H1 (cell line): ENCODE measurements around the gene PPM1L. TPM values are rescaled to one million over a fixed set of nuclear protein-coding genes. Genes with fewer than 3 reads are reported as not detected.

Source experiments
- CTCF ChIA-PET: fragments of 300-600 bp; sonication (Branson Sonifier 250); formaldehyde crosslinking; loops from one replicate; lab custom pipeline; 2021; ENCODE audit not compliant: partially characterized antibody; lab: Charles Lee
- POLR2A ChIA-PET: fragments of 300-600 bp; sonication (Branson Sonifier 250); formaldehyde crosslinking; loops from one replicate; lab custom pipeline; 2021; ENCODE audit warnings: inconsistent platforms; ENCODE audit not compliant: partially characterized antibody; lab: Charles Lee
- DNase-seq, 2 experiments: peaks; one replicate each; pipeline versions ENCODE4 v3.0.0 to v3.0.0-alpha.2; 2010 to 2022; ENCODE audit warnings: low spot score in 2 of 2, low read depth in 1 of 2, mixed read lengths in 1 of 2
- FAIRE-seq: peaks from 2 replicates; lab custom pipeline; 2011; peaks lifted over from hg19 to GRCh38; lab: Jason Lieb, UNC
- H2AFZ ChIP-seq: 2 replicates; pipeline ENCODE4 v1.8.1; 2012; ENCODE audit warnings: low read length, inconsistent platforms
- H2AK5ac ChIP-seq: 2 replicates; pipeline ENCODE4 v1.6.1; 2013; ENCODE audit warnings: low read depth, low read length
- H2BK120ac ChIP-seq: replicated peaks from 2 replicates; pipeline ENCODE3; 2013; ENCODE audit warnings: low read depth, low read length, inconsistent platforms
- H2BK12ac ChIP-seq: 2 replicates; pipeline ENCODE4 v1.6.1; 2013; ENCODE audit warnings: low read depth, low read length
- H2BK15ac ChIP-seq: 2 replicates; pipeline ENCODE4 v1.6.1; 2013; ENCODE audit warnings: low read length
- H2BK20ac ChIP-seq: 2 replicates; pipeline ENCODE4 v1.6.1; 2013; ENCODE audit warnings: low read length
- H2BK5ac ChIP-seq: 2 replicates; pipeline ENCODE4 v1.6.1; 2013; ENCODE audit warnings: low read depth, low read length
- H3K14ac ChIP-seq: 2 replicates; pipeline ENCODE4 v1.6.1; 2013; ENCODE audit warnings: inconsistent platforms; ENCODE audit not compliant: insufficient read length
- H3K18ac ChIP-seq: 2 replicates; pipeline ENCODE4 v1.6.1; 2013; ENCODE audit warnings: low read length; ENCODE audit errors: extremely low read depth
- H3K23ac ChIP-seq: 2 replicates; pipeline ENCODE4 v1.6.1; 2013; ENCODE audit warnings: inconsistent platforms; ENCODE audit not compliant: insufficient read length
- H3K23me2 ChIP-seq: 2 replicates; pipeline ENCODE4 v1.6.1; 2013; ENCODE audit warnings: low read depth, low read length
- H3K27ac ChIP-seq: 2 replicates; pipeline ENCODE4 v1.6.1; 2011; ENCODE audit warnings: low read depth, low read length, inconsistent platforms
- H3K27me3 ChIP-seq, 4 experiments: replicated peaks in 1 of 4; 1 replicate in 1 of 4; 2 replicates in 3 of 4; pipeline versions ENCODE4 v1.6.1 to v1.8.1; 2011 to 2013; ENCODE audit warnings: low read length in 3 of 4, mild to moderate bottlenecking in 3 of 4, inconsistent platforms in 2 of 4, mixed read lengths in 2 of 4, moderate library complexity in 1 of 4; ENCODE audit not compliant: control insufficient read depth in 3 of 4, insufficient read depth in 3 of 4; ENCODE audit errors: extremely low read depth in 1 of 4
- H3K36me3 ChIP-seq, 4 experiments: 2 replicates each; pipeline versions ENCODE4 v1.6.1 to v1.8.1; 2011 to 2013; ENCODE audit warnings: mild to moderate bottlenecking in 4 of 4, low read length in 3 of 4, moderate library complexity in 2 of 4, control low read depth in 1 of 4, inconsistent platforms in 1 of 4; ENCODE audit not compliant: insufficient read depth in 4 of 4, control insufficient read depth in 2 of 4
- H3K4ac ChIP-seq: replicated peaks from 2 replicates; pipeline ENCODE3; 2013; ENCODE audit warnings: low read length, low read depth, mixed read lengths, inconsistent platforms; ENCODE audit not compliant: insufficient read length
- H3K4me1 ChIP-seq, 4 experiments: replicated peaks in 1 of 4; 1 replicate in 1 of 4; 2 replicates in 3 of 4; pipeline versions ENCODE4 v1.6.1 to v1.8.1; 2011 to 2013; ENCODE audit warnings: low read length in 3 of 4, inconsistent platforms in 2 of 4, mixed read lengths in 1 of 4; ENCODE audit not compliant: insufficient read depth in 4 of 4, control insufficient read depth in 3 of 4
- H3K4me2 ChIP-seq, 2 experiments: 2 replicates each; pipeline versions ENCODE4 v1.6.1 to v1.8.1; 2011 to 2013; ENCODE audit warnings: low read depth in 2 of 2, low read length in 2 of 2, control low read depth in 1 of 2, inconsistent platforms in 1 of 2, mild to moderate bottlenecking in 1 of 2; ENCODE audit not compliant: insufficient read depth in 1 of 2
- H3K4me3 ChIP-seq, 4 experiments: fragments of 200-600, 300-600 bp in 1 of 4; sonication (generic), shearing (Covaris generic), sonication (Bioruptor Twin) in 1 of 4; 2 replicates each; pipeline versions ENCODE4 v1.5.1 to v1.8.1; 2011 to 2016; ENCODE audit warnings: low read length in 4 of 4, low read depth in 3 of 4, control low read depth in 2 of 4, inconsistent platforms in 2 of 4, mild to moderate bottlenecking in 2 of 4, mixed read lengths in 1 of 4, moderate library complexity in 1 of 4; ENCODE audit not compliant: insufficient read depth in 2 of 4; ENCODE audit errors: extremely low read depth in 1 of 4
- H3K56ac ChIP-seq: replicated peaks from 2 replicates; pipeline ENCODE3; 2013; ENCODE audit warnings: low read depth, mild to moderate bottlenecking, mixed read lengths, low read length, inconsistent platforms; ENCODE audit not compliant: insufficient read length
- H3K79me1 ChIP-seq: 2 replicates; pipeline ENCODE4 v1.6.1; 2013; ENCODE audit warnings: low read depth, low read length, control low read depth
- H3K79me2 ChIP-seq, 2 experiments: 2 replicates each; pipeline versions ENCODE4 v1.6.1 to v1.8.1; 2012 to 2013; ENCODE audit warnings: low read length in 2 of 2, mild to moderate bottlenecking in 2 of 2, inconsistent platforms in 1 of 2; ENCODE audit not compliant: insufficient read depth in 2 of 2, control insufficient read depth in 1 of 2
- H3K9ac ChIP-seq, 4 experiments: replicated peaks in 1 of 4; 1 replicate in 1 of 4; 2 replicates in 3 of 4; pipeline versions ENCODE4 v1.6.1 to v1.8.1; 2011 to 2013; ENCODE audit warnings: low read depth in 3 of 4, low read length in 3 of 4, control low read depth in 2 of 4, mild to moderate bottlenecking in 2 of 4, moderate library complexity in 2 of 4, inconsistent platforms in 1 of 4; ENCODE audit errors: extremely low read depth in 1 of 4
- H3K9me3 ChIP-seq, 2 experiments: 2 replicates each; pipeline versions ENCODE4 v1.6.1 to v1.8.1; 2012 to 2013; ENCODE audit warnings: mild to moderate bottlenecking in 2 of 2, moderate library complexity in 2 of 2, control low read depth in 1 of 2, inconsistent platforms in 1 of 2, low read depth in 1 of 2, low read length in 1 of 2, mixed read lengths in 1 of 2; ENCODE audit not compliant: insufficient read depth in 2 of 2
- H4K20me1 ChIP-seq, 2 experiments: replicated peaks in 1 of 2; 2 replicates each; pipeline versions ENCODE3 to v1.8.1; 2011 to 2013; ENCODE audit warnings: inconsistent platforms in 2 of 2, low read length in 2 of 2, mild to moderate bottlenecking in 1 of 2; ENCODE audit not compliant: insufficient read depth in 2 of 2, control insufficient read depth in 1 of 2
- H4K5ac ChIP-seq: 2 replicates; pipeline ENCODE4 v1.6.1; 2013; ENCODE audit warnings: low read length, low read depth, mixed read lengths, inconsistent platforms; ENCODE audit not compliant: insufficient read length
- H4K8ac ChIP-seq: 2 replicates; pipeline ENCODE4 v1.8.0; 2013; ENCODE audit warnings: mild to moderate bottlenecking, moderate library complexity, low read length, inconsistent platforms; ENCODE audit not compliant: insufficient read depth; ENCODE audit errors: extremely low read depth
- H4K91ac ChIP-seq: replicated peaks from 2 replicates; pipeline ENCODE3; 2013; ENCODE audit warnings: low read length, mixed read lengths, inconsistent platforms; ENCODE audit not compliant: insufficient read length
- HDAC2 ChIP-seq, 2 experiments: fragments of 300-600 bp in 1 of 2; sonication (generic) in 1 of 2; IDR thresholded peaks; 2 replicates each; pipeline ENCODE4 v1.6.1; 2011 to 2012; ENCODE audit warnings: low read depth in 2 of 2, low read length in 2 of 2, mild to moderate bottlenecking in 2 of 2, moderate library complexity in 2 of 2, borderline replicate concordance in 1 of 2, inconsistent platforms in 1 of 2
- PHF8 ChIP-seq: fragments of 200-600 bp; sonication (generic); conservative IDR thresholded peaks from 2 replicates; pipeline ENCODE4 v1.7.1; 2012; ENCODE audit warnings: low read depth, mild to moderate bottlenecking, inconsistent platforms, low read length, moderate library complexity
- TAF7 ChIP-seq: optimal IDR thresholded peaks from 2 replicates; pipeline ENCODE3; 2011; ENCODE audit warnings: low read depth, mild to moderate bottlenecking, inconsistent platforms, low read length, moderate library complexity, borderline replicate concordance
- TBP ChIP-seq: IDR thresholded peaks from 2 replicates; pipeline ENCODE4 v1.6.1; 2011; ENCODE audit warnings: low read depth, low read length, improper control_type of control experiment
- ZNF274 ChIP-seq: IDR thresholded peaks from 2 replicates; pipeline ENCODE4 v1.7.0; 2012; ENCODE audit warnings: low read length, borderline replicate concordance; ENCODE audit errors: extremely low read depth
- WGBS, 2 experiments: shearing (Covaris generic) in 1 of 2; methylation state at CpG; one replicate each; pipeline versions ENCODE4 v1.1.6 to v1.1.7; 2013 to 2015; ENCODE audit warnings: low lambda C conversion rate in 2 of 2, mixed read lengths in 2 of 2, inconsistent platforms in 1 of 2, low coverage in 1 of 2, missing lambda C conversion rate in 1 of 2; ENCODE audit not compliant: insufficient replicate concordance in 2 of 2, insufficient coverage in 1 of 2, insufficient read length in 1 of 2; ENCODE audit errors: extremely low coverage in 1 of 2, missing lambda C conversion rate in 1 of 2; 5-methylcytosine and 5-hydroxymethylcytosine counted together
- polyA plus RNA-seq, 7 experiments: library from polyadenylated mRNA; depleted of rRNA in 3 of 7; stranded (reverse) in 5 of 7; unstranded in 2 of 7; fragments of >200 nt in 5 of 7; fragments of 200-250 nt in 2 of 7; gene quantifications; 1 replicate in 5 of 7; 2 replicates in 1 of 7; 4 replicates in 1 of 7; pipeline versions ENCODE4 v1.2.1 to v1.2.3, GENCODE V29; 2011 to 2013; ENCODE audit warnings: missing spikeins in 2 of 7, mixed read lengths in 2 of 7
- total RNA-seq: library from RNA; stranded (reverse); fragmentation: NEBNext Ultra II Directional; extraction: Animal tissue kit (Norgen Biotek cat#: 25700); gene quantifications from 2 replicates; pipeline ENCODE4 v1.2.1, GENCODE V29; 2021

PPM1L gene
- total and polyA plus RNA-seq, 2 of the 8 experiments (the other 6 are each of a cell fraction or from before 2014, with no cell fraction given): 2.8 to 18.1 TPM

DNA sequence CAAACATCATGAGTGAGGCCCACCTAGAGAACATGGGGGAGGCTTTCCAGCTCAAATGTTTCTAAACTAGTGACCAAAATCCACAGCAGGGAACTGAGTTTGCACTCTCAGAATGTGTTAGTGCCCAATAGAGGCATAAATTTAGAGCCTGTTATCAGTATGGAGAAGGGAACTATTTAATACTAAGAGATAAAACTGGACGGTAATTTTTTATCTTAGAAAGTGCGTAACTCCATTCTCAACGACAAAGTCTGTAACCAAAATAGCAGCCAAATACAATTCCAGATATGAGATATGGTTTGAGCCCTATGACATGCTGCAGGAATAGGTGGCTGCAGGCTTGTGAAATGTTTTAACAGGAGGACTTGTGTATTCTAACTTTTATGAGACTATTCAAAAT lies 345.6 kb downstream of the PPM1L start:
- TF ChIP-seq TBP (no peak), ZNF274 (no peak), PHF8 (no peak), TAF7 (no peak), HDAC2 (IDR thresholded peaks at IDR 0.05; ENCODE audit: borderline replicate concordance in 1 of 2, low read depth in 2 of 2, low read length in 2 of 2) (no peak)
- TF ChIP-seq, all 59 proteins: peak for 0
- Histone ChIP-seq H2AFZ (no peak overlapping the region), H3K23ac (no peak overlapping the region), H2BK120ac (no peak overlapping the region), H4K91ac (no peak overlapping the region), H3K18ac (no peak overlapping the region), H3K36me3 (no peaks in the 10 kb centered on the region), H2BK5ac (no peak overlapping the region), H2BK12ac (no peak overlapping the region), H3K56ac (no peak overlapping the region), H4K20me1 (no peaks in the 10 kb centered on the region), H3K4me3 (no peak overlapping the region), H3K9me3 (no peaks in the 10 kb centered on the region), H2AK5ac (no peak overlapping the region), H3K23me2 (peaks cover 5% of the 10 kb centered on the region; the same call in 1 of the 2 replicates), H3K14ac (no peak overlapping the region), H3K79me1 (no peaks in the 10 kb centered on the region), H4K8ac (no peak overlapping the region), H3K9ac (no peak overlapping the region), H3K4me2 (no peak overlapping the region), H3K4me1 (no peaks in the 10 kb centered on the region), H3K27ac (no peak overlapping the region), H4K5ac (no peak overlapping the region), H3K79me2 (no peaks in the 10 kb centered on the region), H2BK20ac (no peak overlapping the region), H3K4ac (no peak overlapping the region), H3K27me3 (peaks cover 3 to 24% (median 12%) of the 10 kb centered on the region in 4 experiments), H2BK15ac (no peak overlapping the region)
- POLR2A ChIA-PET: interaction anchor here (0.5 kb wide), 1 partner anchor 313 kb away, joined by 3 read pairs; no protein-coding TSS in a partner anchor
- FAIRE-seq (no peak), DNase-seq (no peak)
- CTCF ChIA-PET: interaction anchor here (0.9 kb wide), 2 partner anchors 32 to 169 kb away, joined by 3 to 4 read pairs; no protein-coding TSS in a partner anchor
- WGBS, 2 experiments: 93% methylated on average over 3 of the region's 3 CpGs; no CpG with 5 or more reads in 1 of the 2 experiments
